SK-N-SH (cell line): Measurements from ENCODE around the gene IQGAP2. TPM values are rescaled to one million over a fixed set of nuclear protein-coding genes. Genes with fewer than 3 reads are reported as not detected.

ENCODE experiments used
- CTCF ChIA-PET: fragments of 300-600, 350-600 bp; formaldehyde crosslinking; extraction: SDS; loops from one replicate; lab custom pipeline; 2021; lab: Yijun Ruan, JAX
- POLR2A ChIA-PET: fragments of 350-600 bp; sonication (Branson Sonifier 250); formaldehyde crosslinking; extraction: SDS; loops from one replicate; lab custom pipeline; 2020; ENCODE audit warnings: antibody characterized with exemption, inconsistent platforms; lab: Yijun Ruan, JAX
- DNase-seq: peaks from one replicate; pipeline ENCODE4 v3.0.0; 2012
- H2AFZ ChIP-seq: fragments of 200-600 bp; sonication (generic); 2 replicates; pipeline ENCODE4 v1.8.1; 2016; ENCODE audit warnings: antibody characterized with exemption, mild to moderate bottlenecking, low read depth
- H3F3A ChIP-seq: fragments of 200-600 bp; sonication (generic); replicated peaks from 2 replicates; pipeline ENCODE3; 2016; ENCODE audit warnings: antibody characterized with exemption, mild to moderate bottlenecking; ENCODE audit not compliant: insufficient read depth
- H3K27ac ChIP-seq, 2 experiments: fragments of 200-500 bp in 1 of 2; fragments of 200-600 bp in 1 of 2; sonication (Bioruptor generic) in 1 of 2; sonication (generic), shearing (Covaris generic) in 1 of 2; 2 replicates each; pipeline versions ENCODE4 v1.5.1 to v1.6.1; 2014 to 2016; ENCODE audit warnings: low read depth in 2 of 2, inconsistent platforms in 1 of 2, low read length in 1 of 2, mild to moderate bottlenecking in 1 of 2, mixed read lengths in 1 of 2
- H3K27me3 ChIP-seq: fragments of 200-600 bp; sonication (generic), shearing (Covaris generic); 2 replicates; pipeline ENCODE4 v1.6.1; 2016; ENCODE audit warnings: mixed run types; ENCODE audit not compliant: insufficient read depth
- H3K36me3 ChIP-seq, 2 experiments: fragments of 200-500 bp in 1 of 2; fragments of 200-600 bp in 1 of 2; sonication (Bioruptor generic) in 1 of 2; sonication (generic) in 1 of 2; replicated peaks in 1 of 2; 2 replicates each; pipeline versions ENCODE3 to v1.5.1; 2014 to 2016; ENCODE audit warnings: low read length in 1 of 2, mild to moderate bottlenecking in 1 of 2; ENCODE audit not compliant: insufficient read depth in 2 of 2, control insufficient read depth in 1 of 2
- H3K4me1 ChIP-seq, 2 experiments: fragments of 200-500 bp in 1 of 2; fragments of 200-600 bp in 1 of 2; sonication (Bioruptor generic) in 1 of 2; sonication (generic), shearing (Covaris generic) in 1 of 2; 2 replicates each; pipeline versions ENCODE4 v1.5.1 to v1.6.1; 2014 to 2016; ENCODE audit warnings: low read depth in 1 of 2, low read length in 1 of 2, mixed run types in 1 of 2; ENCODE audit not compliant: insufficient read depth in 2 of 2, control insufficient read depth in 1 of 2
- H3K4me2 ChIP-seq: fragments of 200-600 bp; sonication (generic), shearing (Covaris generic); 2 replicates; pipeline ENCODE4 v1.6.1; 2017; ENCODE audit warnings: mixed run types
- H3K4me3 ChIP-seq, 2 experiments: fragments of 200-500 bp in 1 of 2; fragments of 200-600 bp in 1 of 2; sonication (Bioruptor generic) in 1 of 2; sonication (generic), shearing (Covaris generic) in 1 of 2; 2 replicates each; pipeline versions ENCODE4 v1.5.1 to v1.8.1; 2014 to 2016; ENCODE audit warnings: low read depth in 2 of 2, inconsistent platforms in 1 of 2, low read length in 1 of 2, mild to moderate bottlenecking in 1 of 2, mixed read lengths in 1 of 2, moderate library complexity in 1 of 2
- H3K79me2 ChIP-seq: fragments of 200-600 bp; sonication (generic); 2 replicates; pipeline ENCODE4 v1.8.1; 2017; ENCODE audit warnings: mild to moderate bottlenecking; ENCODE audit not compliant: insufficient read depth
- H3K9ac ChIP-seq: fragments of 200-600 bp; sonication (generic); 2 replicates; pipeline ENCODE4 v1.6.1; 2017; ENCODE audit warnings: mixed run types
- H3K9me2 ChIP-seq: fragments of 200-600 bp; sonication (generic); 2 replicates; pipeline ENCODE4 v1.6.1; 2017; ENCODE audit warnings: mixed run types
- H3K9me3 ChIP-seq: fragments of 200-600 bp; sonication (generic); 2 replicates; pipeline ENCODE4 v1.6.1; 2017; ENCODE audit warnings: mixed run types, mild to moderate bottlenecking, moderate library complexity
- H4K20me1 ChIP-seq: fragments of 200-600 bp; sonication (generic); 2 replicates; pipeline ENCODE4 v1.6.1; 2017; ENCODE audit warnings: mild to moderate bottlenecking, mixed run types; ENCODE audit not compliant: insufficient read depth
- CHD2 ChIP-seq: fragments of 150-350 bp; IDR thresholded peaks from 2 replicates; pipeline ENCODE4 v1.6.1; 2018; ENCODE audit warnings: low read length; ENCODE audit not compliant: partially characterized antibody
- EP300 ChIP-seq, 2 experiments: IDR thresholded peaks; 2 replicates each; pipeline versions ENCODE4 v1.4.0 to v1.6.1; 2012; ENCODE audit warnings: borderline replicate concordance in 1 of 2, low read depth in 1 of 2, low read length in 1 of 2
- EZH2phosphoT487 ChIP-seq: fragments of 200-600 bp; sonication (generic); IDR thresholded peaks from 2 replicates; pipeline ENCODE4 v1.6.1; 2017; ENCODE audit warnings: low read depth, mixed run types, mild to moderate bottlenecking, antibody characterized with exemption, moderate library complexity, borderline replicate concordance
- FOXM1 ChIP-seq: IDR thresholded peaks from 2 replicates; pipeline ENCODE4 v1.4.0; 2012; ENCODE audit warnings: low read depth, mild to moderate bottlenecking
- GABPA ChIP-seq: IDR thresholded peaks from 2 replicates; pipeline ENCODE4 v1.4.0; 2012; ENCODE audit warnings: low read depth, mild to moderate bottlenecking
- NRF1 ChIP-seq: IDR thresholded peaks from 2 replicates; pipeline ENCODE4 v1.6.1; 2012; ENCODE audit warnings: low read depth, mild to moderate bottlenecking, low read length
- PBX3 ChIP-seq: IDR thresholded peaks from 2 replicates; pipeline ENCODE4; 2012
- RAD21 ChIP-seq: IDR thresholded peaks from 2 replicates; pipeline ENCODE4 v1.6.1; 2012; ENCODE audit warnings: mild to moderate bottlenecking, low read length
- RCOR1 ChIP-seq: fragments of 150-350 bp; IDR thresholded peaks from 2 replicates; pipeline ENCODE4 v1.6.1; 2017; ENCODE audit warnings: antibody characterized with exemption, low read length
- SMC3 ChIP-seq: IDR thresholded peaks from 2 replicates; pipeline ENCODE4 v1.6.1; 2012; ENCODE audit warnings: low read depth, low read length, improper control_type of control experiment
- TCF12 ChIP-seq: IDR thresholded peaks from 2 replicates; pipeline ENCODE4 v1.4.0; 2012
- WGBS: methylation state at CpG from one replicate; pipeline ENCODE4 v1.1.6; 2017; ENCODE audit warnings: low lambda C conversion rate; 5-methylcytosine and 5-hydroxymethylcytosine counted together
- polyA plus RNA-seq, 3 experiments: library from polyadenylated mRNA; depleted of rRNA; stranded (reverse); fragments of >200 nt; gene quantifications; 2 replicates each; pipeline ENCODE4 v1.2.3, GENCODE V29; 2012
- TF ChIP-seq, protein P1 (sequence below): IDR thresholded peaks from 2 replicates; pipeline ENCODE4 v1.4.0; 2012; ENCODE audit warnings: low read depth, borderline replicate concordance
- TF ChIP-seq, protein P2 (sequence below): IDR thresholded peaks from 2 replicates; pipeline ENCODE4 v1.6.1; 2012; ENCODE audit warnings: mild to moderate bottlenecking, low read depth, low read length, moderate library complexity
- TF ChIP-seq, protein P3 (sequence below): fragments of 200-600 bp; sonication (generic); IDR thresholded peaks from 2 replicates; pipeline ENCODE4 v1.6.1; 2017; ENCODE audit warnings: antibody characterized with exemption, mild to moderate bottlenecking, moderate library complexity

IQGAP2 gene
- polyA plus RNA-seq, 1 of the 3 experiments (the other 2 are of a cell fraction) = 2.1 TPM

DNA sequence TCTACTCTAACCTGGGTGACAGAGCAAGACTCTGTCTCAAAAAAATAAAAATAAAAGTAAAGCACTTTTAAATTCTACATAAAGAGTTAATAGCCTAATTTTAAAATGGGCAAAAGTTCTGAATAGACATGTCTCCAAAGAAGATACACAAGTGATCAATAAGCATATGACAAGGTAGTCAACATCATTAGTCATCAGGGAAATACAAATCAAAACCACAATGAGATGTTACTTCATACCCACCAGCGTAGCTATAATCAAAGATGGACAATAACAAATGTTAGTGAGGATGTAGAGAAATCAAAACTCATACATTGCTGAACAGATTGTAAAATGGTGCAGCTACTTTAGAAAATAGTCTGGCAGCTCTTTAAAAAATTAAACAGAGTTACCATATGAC, 64.1 kb downstream of the IQGAP2 start:
- Histone ChIP-seq H4K20me1 (no peaks in the 10 kb centered on the region), H3K79me2 (no peaks in the 10 kb centered on the region), H3K4me3 (no peak overlapping the region), H3K9me2 (no peaks in the 10 kb centered on the region), H3K36me3 (no peaks in the 10 kb centered on the region), H2AFZ (no peak overlapping the region), H3K27me3 (no peaks in the 10 kb centered on the region), H3K9me3 (no peaks in the 10 kb centered on the region), H3K4me1 (peaks cover 0 to 5% of the 10 kb centered on the region in 2 experiments; a peak in 1 of 4 replicates), H3K4me2 (no peak overlapping the region), H3F3A (no peaks in the 10 kb centered on the region), H3K9ac (no peak overlapping the region), H3K27ac (no peak overlapping the region)
- ChIA-PET CTCF (interaction anchor here (0.8 kb wide), 1 partner anchor 117 kb away, joined by 3 read pairs; no protein-coding TSS in a partner anchor), POLR2A (no interaction called here)
- 96% methylated on average over 1 of the region's 1 CpG for WGBS
- TF ChIP-seq EP300 (IDR thresholded peaks at IDR 0.05; ENCODE audit: borderline replicate concordance in 1 of 2, low read depth in 1 of 2, low read length in 1 of 2) (no peak), PBX3 (no peak), SMC3 (no peak)
- DNase-seq = no peak

GRCh38 chr5:76468635-76469425, 65.7 kb downstream of the IQGAP2 start:
- Histone ChIP-seq H3K27me3 (no peaks in the 10 kb centered on the region), H2AFZ (peak overlapping the region; percentile 59; the same call in 1 of the 2 replicates), H3F3A (no peaks in the 10 kb centered on the region), H3K79me2 (no peaks in the 10 kb centered on the region), H3K27ac (no peak overlapping the region), H3K9me2 (no peaks in the 10 kb centered on the region), H3K4me3 (no peak overlapping the region), H3K9ac (no peak overlapping the region), H4K20me1 (no peaks in the 10 kb centered on the region), H3K9me3 (no peaks in the 10 kb centered on the region), H3K36me3 (no peaks in the 10 kb centered on the region), H3K4me1 (peaks cover 0 to 7% of the 10 kb centered on the region in 2 experiments; a peak in 2 of 4 replicates), H3K4me2 (no peak overlapping the region)
- DNase-seq = no peak
- POLR2A ChIA-PET = no interaction called here
- WGBS = 73% methylated on average over 12 of the region's 12 CpGs
- no peak for TF ChIP-seq PBX3
- no peak for TF ChIP-seq TCF12
- no peak for TF ChIP-seq CHD2
- TF ChIP-seq, protein P1, sequence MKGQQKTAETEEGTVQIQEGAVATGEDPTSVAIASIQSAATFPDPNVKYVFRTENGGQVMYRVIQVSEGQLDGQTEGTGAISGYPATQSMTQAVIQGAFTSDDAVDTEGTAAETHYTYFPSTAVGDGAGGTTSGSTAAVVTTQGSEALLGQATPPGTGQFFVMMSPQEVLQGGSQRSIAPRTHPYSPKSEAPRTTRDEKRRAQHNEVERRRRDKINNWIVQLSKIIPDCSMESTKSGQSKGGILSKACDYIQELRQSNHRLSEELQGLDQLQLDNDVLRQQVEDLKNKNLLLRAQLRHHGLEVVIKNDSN = no peak
- TF ChIP-seq FOXM1 = no peak
- TF ChIP-seq RCOR1 = no peak
- TF ChIP-seq, protein P2, sequence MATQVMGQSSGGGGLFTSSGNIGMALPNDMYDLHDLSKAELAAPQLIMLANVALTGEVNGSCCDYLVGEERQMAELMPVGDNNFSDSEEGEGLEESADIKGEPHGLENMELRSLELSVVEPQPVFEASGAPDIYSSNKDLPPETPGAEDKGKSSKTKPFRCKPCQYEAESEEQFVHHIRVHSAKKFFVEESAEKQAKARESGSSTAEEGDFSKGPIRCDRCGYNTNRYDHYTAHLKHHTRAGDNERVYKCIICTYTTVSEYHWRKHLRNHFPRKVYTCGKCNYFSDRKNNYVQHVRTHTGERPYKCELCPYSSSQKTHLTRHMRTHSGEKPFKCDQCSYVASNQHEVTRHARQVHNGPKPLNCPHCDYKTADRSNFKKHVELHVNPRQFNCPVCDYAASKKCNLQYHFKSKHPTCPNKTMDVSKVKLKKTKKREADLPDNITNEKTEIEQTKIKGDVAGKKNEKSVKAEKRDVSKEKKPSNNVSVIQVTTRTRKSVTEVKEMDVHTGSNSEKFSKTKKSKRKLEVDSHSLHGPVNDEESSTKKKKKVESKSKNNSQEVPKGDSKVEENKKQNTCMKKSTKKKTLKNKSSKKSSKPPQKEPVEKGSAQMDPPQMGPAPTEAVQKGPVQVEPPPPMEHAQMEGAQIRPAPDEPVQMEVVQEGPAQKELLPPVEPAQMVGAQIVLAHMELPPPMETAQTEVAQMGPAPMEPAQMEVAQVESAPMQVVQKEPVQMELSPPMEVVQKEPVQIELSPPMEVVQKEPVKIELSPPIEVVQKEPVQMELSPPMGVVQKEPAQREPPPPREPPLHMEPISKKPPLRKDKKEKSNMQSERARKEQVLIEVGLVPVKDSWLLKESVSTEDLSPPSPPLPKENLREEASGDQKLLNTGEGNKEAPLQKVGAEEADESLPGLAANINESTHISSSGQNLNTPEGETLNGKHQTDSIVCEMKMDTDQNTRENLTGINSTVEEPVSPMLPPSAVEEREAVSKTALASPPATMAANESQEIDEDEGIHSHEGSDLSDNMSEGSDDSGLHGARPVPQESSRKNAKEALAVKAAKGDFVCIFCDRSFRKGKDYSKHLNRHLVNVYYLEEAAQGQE = no peak
- TF ChIP-seq NRF1 = no peak
- TF ChIP-seq GABPA = no peak
- TF ChIP-seq EZH2phosphoT487 = no peak
- no peak for TF ChIP-seq RAD21
- TF ChIP-seq, protein P3, sequence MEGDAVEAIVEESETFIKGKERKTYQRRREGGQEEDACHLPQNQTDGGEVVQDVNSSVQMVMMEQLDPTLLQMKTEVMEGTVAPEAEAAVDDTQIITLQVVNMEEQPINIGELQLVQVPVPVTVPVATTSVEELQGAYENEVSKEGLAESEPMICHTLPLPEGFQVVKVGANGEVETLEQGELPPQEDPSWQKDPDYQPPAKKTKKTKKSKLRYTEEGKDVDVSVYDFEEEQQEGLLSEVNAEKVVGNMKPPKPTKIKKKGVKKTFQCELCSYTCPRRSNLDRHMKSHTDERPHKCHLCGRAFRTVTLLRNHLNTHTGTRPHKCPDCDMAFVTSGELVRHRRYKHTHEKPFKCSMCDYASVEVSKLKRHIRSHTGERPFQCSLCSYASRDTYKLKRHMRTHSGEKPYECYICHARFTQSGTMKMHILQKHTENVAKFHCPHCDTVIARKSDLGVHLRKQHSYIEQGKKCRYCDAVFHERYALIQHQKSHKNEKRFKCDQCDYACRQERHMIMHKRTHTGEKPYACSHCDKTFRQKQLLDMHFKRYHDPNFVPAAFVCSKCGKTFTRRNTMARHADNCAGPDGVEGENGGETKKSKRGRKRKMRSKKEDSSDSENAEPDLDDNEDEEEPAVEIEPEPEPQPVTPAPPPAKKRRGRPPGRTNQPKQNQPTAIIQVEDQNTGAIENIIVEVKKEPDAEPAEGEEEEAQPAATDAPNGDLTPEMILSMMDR = no peak
- TF ChIP-seq EP300 (IDR thresholded peaks at IDR 0.05; ENCODE audit: borderline replicate concordance in 1 of 2, low read depth in 1 of 2, low read length in 1 of 2) = no peak
- CTCF ChIA-PET = no interaction called here
